Activated T-helper 2 cell treated with anti-CD3 and anti-CD28 coated beads, Interferon-gamma antibody, Interleukin-2, Interleukin-4, amounts not matched to agents 10 μg/mL and 5 μg/mL and 100 μg/mL, durations not matched to agents 14 hours and 24 hours and 36 hours (primary cell): Measurements from ENCODE around the gene PSMG2. TPM values are rescaled to one million over a fixed set of nuclear protein-coding genes. Genes with fewer than 3 reads are reported as not detected.

Experiments used
- DNase-seq: peaks from one replicate; pipeline ENCODE4 v3.0.0; 2021; ENCODE audit warnings: low spot score
- H3K27ac Mint-ChIP-seq: one replicate; pipeline ENCODE4 v1.8.0; 2021; ENCODE audit warnings: mixed read lengths
- H3K27me3 Mint-ChIP-seq: one replicate; pipeline ENCODE4 v1.8.0; 2021; ENCODE audit warnings: low read depth, mixed read lengths
- H3K36me3 Mint-ChIP-seq: one replicate; pipeline ENCODE4 v1.8.0; 2021; ENCODE audit warnings: low read depth, mixed read lengths
- H3K4me1 Mint-ChIP-seq: one replicate; pipeline ENCODE4 v1.8.0; 2021; ENCODE audit warnings: low read depth, mixed read lengths
- H3K4me3 Mint-ChIP-seq: one replicate; pipeline ENCODE4 v1.8.0; 2021; ENCODE audit warnings: low read depth, mild to moderate bottlenecking, moderate library complexity, mixed read lengths
- H3K9me3 Mint-ChIP-seq: one replicate; pipeline ENCODE4 v1.8.0; 2021; ENCODE audit warnings: mixed read lengths
- intact Hi-C: fragments of 100-400 bp; cut with micrococcal nuclease; formaldehyde crosslinking; loops from one replicate; pipeline ENCODE4 v1.15.1; 2023
- total RNA-seq: library from RNA; stranded (reverse); gene quantifications from 2 replicates; pipeline ENCODE4 v1.2.3, GENCODE V29; 2022

Gene PSMG2
- total RNA-seq, 1 donor from 2014 or later, result 105 TPM

- H3K27me3 Mint-ChIP-seq, result no peaks in the 10 kb centered on the region
- intact Hi-C loops, result no loop called here
- H3K9me3 Mint-ChIP-seq, result no peaks in the 10 kb centered on the region
- H3K4me1 Mint-ChIP-seq, result peaks cover 20% of the 10 kb centered on the region
- no peak overlapping the region for H3K27ac Mint-ChIP-seq
- DNase-seq, result no peak
- peaks cover 22% of the 10 kb centered on the region for H3K36me3 Mint-ChIP-seq
- H3K4me3 Mint-ChIP-seq, result no peak overlapping the region
Measured at GRCh38 chr18:12689256-12689850, 13.5 kb upstream of the PSMG2 start.

DNA sequence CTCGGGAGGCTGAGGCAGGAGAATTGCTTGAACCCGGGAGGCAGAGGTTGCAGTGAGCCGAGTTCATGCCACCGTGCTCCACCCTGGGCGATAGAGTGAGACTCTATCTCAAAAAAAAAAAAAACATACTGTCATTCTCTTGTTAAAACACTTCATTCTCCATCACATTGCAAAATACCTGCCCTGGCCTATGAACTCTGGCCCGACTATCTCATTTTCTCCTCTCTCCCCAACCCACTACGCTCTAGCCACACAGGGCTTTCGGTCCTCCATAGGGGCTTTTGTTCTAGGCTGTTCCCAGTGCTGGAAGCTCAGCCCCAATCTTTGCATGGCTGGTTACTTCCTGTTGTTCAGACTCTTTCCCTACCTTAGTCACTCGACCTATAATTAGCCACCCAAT, 10.6 kb upstream of the PSMG2 start:
- H3K27ac Mint-ChIP-seq, result no peak overlapping the region

DNA sequence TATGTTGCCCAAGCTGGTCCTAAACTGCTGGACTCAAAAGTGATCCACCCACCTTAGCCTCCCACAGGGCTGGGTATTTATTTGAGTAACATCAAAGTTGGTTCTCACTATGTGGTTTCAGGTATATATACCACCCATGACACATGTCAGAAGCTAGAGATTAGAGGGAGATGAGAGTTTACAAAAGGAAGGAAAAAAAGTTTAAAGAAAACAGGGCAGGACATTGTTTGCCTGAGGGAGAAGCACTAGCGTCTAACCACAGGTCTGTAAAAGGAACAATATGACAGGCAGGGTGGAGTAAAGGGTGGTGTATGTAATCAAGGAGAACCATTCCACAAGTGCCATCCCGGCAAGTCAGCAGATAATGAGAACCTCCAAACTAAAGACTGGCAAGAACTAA, 8.8 kb upstream of the PSMG2 start:
- intact Hi-C loops, result no loop called here
- Mint-ChIP-seq H3K9me3 (no peaks in the 10 kb centered on the region), H3K27ac (no peak overlapping the region), H3K36me3 (peaks cover 41% of the 10 kb centered on the region), H3K27me3 (no peaks in the 10 kb centered on the region), H3K4me3 (no peak overlapping the region), H3K4me1 (peaks cover 24% of the 10 kb centered on the region)
- DNase-seq, result no peak

More for the DNA sequence above, 10.6 kb upstream of the PSMG2 start:
- intact Hi-C loops, result no loop called here
- Mint-ChIP-seq H3K27me3 (no peaks in the 10 kb centered on the region), H3K36me3 (peaks cover 29% of the 10 kb centered on the region), H3K9me3 (no peaks in the 10 kb centered on the region), H3K4me1 (peaks cover 21% of the 10 kb centered on the region), H3K4me3 (no peak overlapping the region)
- DNase-seq, result no peak

GRCh38 chr18:12699747-12700146, 3.1 kb upstream of the PSMG2 start:
- DNase-seq, result no peak
- H3K27me3 Mint-ChIP-seq, result no peaks in the 10 kb centered on the region
- H3K4me1 Mint-ChIP-seq, result peaks cover 25% of the 10 kb centered on the region
- H3K9me3 Mint-ChIP-seq, result no peaks in the 10 kb centered on the region
- H3K27ac Mint-ChIP-seq, result no peak overlapping the region
- intact Hi-C loops, result loop anchor here (5.0 kb wide), 1 partner anchor 847 kb away; the partner anchor contains the start of gene CHMP1B
- H3K4me3 Mint-ChIP-seq, result no peak overlapping the region
- H3K36me3 Mint-ChIP-seq, result peaks cover 44% of the 10 kb centered on the region

DNA sequence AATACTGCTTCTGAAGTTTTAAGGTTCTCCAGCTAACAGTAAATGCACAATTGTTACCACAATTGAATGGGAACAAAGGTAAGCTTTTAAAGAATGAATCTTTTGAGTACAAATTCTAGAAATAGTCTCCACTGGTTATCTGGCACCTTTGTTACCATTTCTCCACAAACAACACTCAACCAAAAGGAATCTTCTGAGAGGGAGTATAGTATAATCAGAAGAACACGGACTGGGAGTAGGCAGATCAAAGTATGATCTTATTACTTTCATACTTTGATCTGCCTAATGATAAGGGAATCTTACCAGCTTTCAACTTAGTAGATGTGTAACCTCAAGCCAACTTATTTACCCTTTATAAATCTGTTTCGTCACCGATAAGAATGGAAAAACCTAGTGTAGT, 1.7 kb upstream of the PSMG2 start:
- Mint-ChIP-seq H3K36me3 (peaks cover 50% of the 10 kb centered on the region), H3K27ac (peak overlapping the region; percentile 99), H3K27me3 (no peaks in the 10 kb centered on the region), H3K9me3 (no peaks in the 10 kb centered on the region), H3K4me3 (peak overlapping the region; percentile 100), H3K4me1 (peaks cover 28% of the 10 kb centered on the region)
- no peak for DNase-seq
- intact Hi-C loops, result loop anchor here (5.0 kb wide), 1 partner anchor 849 kb away; the partner anchor contains the start of gene CHMP1B

- intact Hi-C loops, result loop anchor here (1.0 to 5.0 kb wide), 6 partner anchors 44 to 851 kb away; partner anchors contain the start of genes AFG3L2, CEP192, CHMP1B and SEH1L
- Mint-ChIP-seq H3K27me3 (no peaks in the 10 kb centered on the region), H3K36me3 (peaks cover 54% of the 10 kb centered on the region), H3K4me1 (peaks cover 31% of the 10 kb centered on the region), H3K27ac (peak overlapping the region; percentile 99), H3K4me3 (peak overlapping the region; percentile 100), H3K9me3 (no peaks in the 10 kb centered on the region)
- no peak for DNase-seq
Measured at GRCh38 chr18:12703096-12703567, 290 bp downstream of the PSMG2 start.

DNA sequence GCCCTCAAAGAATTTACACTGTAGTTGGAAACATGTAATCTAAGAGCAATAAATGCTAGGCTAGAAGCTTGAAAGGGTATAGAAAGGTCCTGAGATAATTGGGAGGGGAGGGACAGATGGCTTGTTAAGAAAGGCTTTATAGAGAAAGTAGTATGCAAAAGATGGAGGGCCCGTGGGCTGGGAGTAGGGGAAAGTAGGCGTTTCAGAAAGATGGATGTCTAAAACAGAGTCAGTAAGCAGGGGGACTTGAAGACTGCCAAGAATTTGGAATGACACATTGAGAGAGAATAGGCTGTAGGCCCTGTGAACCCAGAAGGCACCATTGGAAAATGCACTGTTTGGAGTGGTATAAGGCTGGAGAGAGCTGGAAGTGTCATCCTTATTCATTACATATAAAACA, 822 bp downstream of the PSMG2 start:
- DNase-seq, result no peak
- peaks cover 28% of the 10 kb centered on the region for H3K4me1 Mint-ChIP-seq
- H3K4me3 Mint-ChIP-seq, result peak overlapping the region; percentile 100
- H3K9me3 Mint-ChIP-seq, result no peaks in the 10 kb centered on the region
- H3K27ac Mint-ChIP-seq, result peak overlapping the region; percentile 99
- intact Hi-C loops, result loop anchor here (1.0 to 5.0 kb wide), 6 partner anchors 45 to 851 kb away; partner anchors contain the start of genes AFG3L2, CEP192, CHMP1B and SEH1L
- H3K36me3 Mint-ChIP-seq, result peaks cover 50% of the 10 kb centered on the region
- no peaks in the 10 kb centered on the region for H3K27me3 Mint-ChIP-seq

DNA sequence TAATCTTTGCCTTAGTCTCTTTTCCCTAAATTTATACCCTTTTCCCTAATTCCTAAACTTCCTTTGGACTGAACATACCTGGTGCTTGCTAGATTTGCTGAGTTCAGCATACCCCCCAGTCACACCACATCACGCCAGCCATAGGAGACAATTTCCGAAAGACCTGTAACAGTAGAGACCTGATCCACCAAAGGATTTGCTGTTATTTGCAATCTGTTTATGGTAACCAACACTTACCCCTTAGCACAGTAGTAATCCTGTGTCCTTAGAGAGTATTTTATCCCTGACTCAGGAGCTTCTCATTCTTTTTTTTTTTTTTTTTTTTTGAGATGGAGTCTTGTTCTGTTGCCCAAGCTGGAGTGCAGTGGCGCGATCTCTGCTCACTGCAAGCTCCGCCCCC, 8.6 kb downstream of the PSMG2 start:
- intact Hi-C loops, result no loop called here
- Mint-ChIP-seq H3K4me1 (peaks cover 3% of the 10 kb centered on the region), H3K9me3 (no peaks in the 10 kb centered on the region), H3K4me3 (no peak overlapping the region), H3K27me3 (no peaks in the 10 kb centered on the region), H3K27ac (no peak overlapping the region), H3K36me3 (peaks cover 67% of the 10 kb centered on the region)
- no peak for DNase-seq

DNA sequence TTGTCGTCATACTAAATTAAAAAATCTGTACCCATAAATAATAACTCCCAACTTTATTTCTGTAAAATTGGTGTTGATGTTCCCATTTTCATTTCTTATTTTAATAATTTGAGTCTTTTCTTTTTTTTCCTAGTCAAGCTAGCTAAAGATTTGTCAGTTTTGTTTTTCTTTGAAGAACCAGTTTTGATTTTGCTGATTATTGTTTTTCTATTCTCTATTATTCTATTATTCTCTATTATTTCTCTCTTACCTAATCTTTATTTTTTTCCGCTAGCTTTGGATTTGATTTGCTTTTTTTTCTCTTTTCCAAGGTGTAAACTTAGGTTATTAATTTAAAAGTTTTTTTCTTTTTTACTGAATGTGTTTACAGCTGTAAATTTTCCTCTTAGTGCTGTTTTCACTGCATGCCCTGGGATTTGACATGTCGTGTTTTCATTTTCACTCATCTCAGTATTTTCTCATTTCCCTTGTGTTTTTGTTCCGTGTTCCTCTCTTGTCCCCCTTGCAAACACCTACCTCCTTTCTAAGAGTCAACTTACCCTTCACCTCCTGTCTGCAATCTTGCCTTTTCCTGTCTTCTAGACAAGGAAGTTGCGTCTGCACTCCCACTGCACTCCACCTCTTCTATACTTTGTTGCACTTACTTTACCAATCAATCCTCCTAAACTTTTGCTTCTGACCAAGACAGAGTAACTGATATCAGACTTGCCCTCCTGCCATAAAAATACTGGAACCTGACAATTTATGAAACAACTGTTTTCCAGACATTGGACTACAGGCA, 18.8 kb downstream of the PSMG2 start:
- peak overlapping the region; percentile 21 for H3K27ac Mint-ChIP-seq
- DNase-seq, result no peak
- no peaks in the 10 kb centered on the region for H3K9me3 Mint-ChIP-seq
- no peaks in the 10 kb centered on the region for H3K27me3 Mint-ChIP-seq
- peaks cover 63% of the 10 kb centered on the region for H3K36me3 Mint-ChIP-seq
- no peak overlapping the region for H3K4me3 Mint-ChIP-seq
- intact Hi-C loops, result no loop called here
- peaks cover 3% of the 10 kb centered on the region for H3K4me1 Mint-ChIP-seq

DNA sequence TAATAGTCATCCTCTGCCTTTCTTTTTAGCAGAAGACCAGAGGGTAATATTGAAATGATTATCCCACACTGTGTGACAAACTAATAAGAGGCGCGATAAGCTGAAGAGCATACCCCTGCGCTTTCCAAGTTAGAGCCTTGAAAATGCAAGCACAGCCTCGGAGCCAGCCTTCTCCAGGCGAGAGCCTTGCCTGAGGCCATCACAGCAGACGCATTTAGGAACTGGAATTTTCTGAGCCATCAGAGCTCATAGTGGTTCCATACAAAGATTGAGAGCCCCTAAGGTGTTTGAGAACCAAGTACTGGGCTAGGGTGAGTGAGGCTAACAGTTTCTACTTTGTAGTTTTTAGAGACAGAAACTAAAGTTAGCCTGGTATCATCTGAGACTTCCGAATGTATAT, 19.9 kb downstream of the PSMG2 start:
- Mint-ChIP-seq H3K36me3 (peaks cover 61% of the 10 kb centered on the region), H3K9me3 (no peaks in the 10 kb centered on the region), H3K4me3 (no peak overlapping the region), H3K4me1 (peaks cover 3% of the 10 kb centered on the region), H3K27ac (no peak overlapping the region), H3K27me3 (no peaks in the 10 kb centered on the region)
- intact Hi-C loops, result no loop called here
- DNase-seq, result no peak

DNA sequence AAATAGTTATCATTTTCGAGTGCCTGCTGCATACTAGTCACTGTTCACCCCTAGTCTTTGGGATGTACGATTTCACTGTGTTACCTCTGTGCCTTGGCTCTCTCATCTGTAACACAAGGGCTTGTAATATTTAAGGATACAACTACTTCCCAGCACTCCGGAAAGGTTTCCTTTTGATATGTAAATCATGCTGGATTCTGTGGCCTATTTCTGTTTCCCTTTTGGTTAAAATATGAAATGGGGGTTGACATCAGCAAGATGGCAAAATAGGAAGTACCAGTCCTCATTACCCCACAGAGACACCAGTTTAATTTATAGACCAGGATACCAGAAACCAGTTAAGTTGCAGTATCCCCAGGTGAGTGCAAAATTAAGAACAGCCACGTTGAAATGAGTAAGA, 23.5 kb downstream of the PSMG2 start:
- Mint-ChIP-seq H3K4me1 (peaks cover 3% of the 10 kb centered on the region), H3K27ac (no peak overlapping the region), H3K9me3 (no peaks in the 10 kb centered on the region), H3K27me3 (no peaks in the 10 kb centered on the region), H3K4me3 (no peak overlapping the region), H3K36me3 (peaks cover 39% of the 10 kb centered on the region)
- DNase-seq, result no peak
- intact Hi-C loops, result loop anchor here (2.0 kb wide), 1 partner anchor 432 kb away; no protein-coding TSS in a partner anchor

GRCh38 chr18:12726774-12727550, 24.1 kb downstream of the PSMG2 start:
- peak; percentile 44 for DNase-seq
- H3K9me3 Mint-ChIP-seq, result no peaks in the 10 kb centered on the region
- no peak overlapping the region for H3K4me3 Mint-ChIP-seq
- no peaks in the 10 kb centered on the region for H3K27me3 Mint-ChIP-seq
- no peak overlapping the region for H3K27ac Mint-ChIP-seq
- H3K36me3 Mint-ChIP-seq, result peaks cover 35% of the 10 kb centered on the region
- intact Hi-C loops, result loop anchor here (1.0 to 2.0 kb wide), 3 partner anchors 167 to 432 kb away; no protein-coding TSS in a partner anchor
- H3K4me1 Mint-ChIP-seq, result peaks cover 4% of the 10 kb centered on the region
